A549 (cell line): Measurements from ENCODE around the gene KRT36.

Source experiments
- CTCF ChIP-seq: fragments of >200 bp; sonication (Bioruptor Twin); formaldehyde crosslinking; IDR thresholded peaks from 3 replicates; pipeline ENCODE4 v1.5.1; 2016
- EP300 ChIP-seq, 2 experiments: fragments of >200 bp; sonication (Bioruptor Twin); formaldehyde crosslinking; IDR thresholded peaks; 2 replicates in 1 of 2; 3 replicates in 1 of 2; pipeline ENCODE4 v1.6.1; 2016 to 2017
- HMGXB4 ChIP-seq: fragments of 250-450 bp; sonication (Bioruptor Pico); IDR thresholded peaks from 2 replicates; pipeline ENCODE4 v1.5.0; 2021; ENCODE audit warnings: mild to moderate bottlenecking, moderate library complexity, borderline replicate concordance
- POLR2A ChIP-seq: IDR thresholded peaks from 2 replicates; pipeline ENCODE4 v1.6.1; 2012; ENCODE audit warnings: mild to moderate bottlenecking, low read length

- TF ChIP-seq EP300 (IDR thresholded peaks at IDR 0.05) (no peak), CTCF (no peak), POLR2A (no peak), HMGXB4 (CRISPR knock-in tag) (no peak)
Observed at GRCh38 chr17:41446806-41447205, 42.9 kb downstream of the KRT36 start.
